Measurements from ENCODE around the gene MAP7D3. TPM values are rescaled to one million over a fixed set of nuclear protein-coding genes. Genes with fewer than 3 reads are reported as not detected.

Gene MAP7D3
- total RNA-seq, 1 donor from 2014 or later = 6.3 TPM

- no peak for DNase-seq (ENCODE audit: low spot score)
Observed at GRCh38 chrX:136205882-136206380, 45.3 kb downstream of the MAP7D3 start.

GRCh38 chrX:136204571-136204970 lies 46.6 kb downstream of the MAP7D3 start:
- DNase-seq (ENCODE audit: low spot score) = no peak

- no peak for DNase-seq (ENCODE audit: low spot score)
Observed at GRCh38 chrX:136203951-136204350, 47.2 kb downstream of the MAP7D3 start.

- DNase-seq (ENCODE audit: low spot score) = no peak
Observed at GRCh38 chrX:136203438-136203837, 47.8 kb downstream of the MAP7D3 start.

GRCh38 chrX:136202889-136203288 lies 48.3 kb downstream of the MAP7D3 start:
- DNase-seq (ENCODE audit: low spot score) = no peak

GRCh38 chrX:136201601-136202000 lies 49.6 kb downstream of the MAP7D3 start:
- no peak for DNase-seq (ENCODE audit: low spot score)

GRCh38 chrX:136200466-136200865 lies 50.7 kb downstream of the MAP7D3 start:
- no peak for DNase-seq (ENCODE audit: low spot score)

- DNase-seq (ENCODE audit: low spot score) = no peak
Observed at GRCh38 chrX:136199365-136199764, 51.8 kb downstream of the MAP7D3 start.

GRCh38 chrX:136198678-136199243 lies 52.4 kb downstream of the MAP7D3 start:
- DNase-seq (ENCODE audit: low spot score) = no peak

- DNase-seq (ENCODE audit: low spot score) = no peak
Observed at GRCh38 chrX:136198010-136198409, 53.2 kb downstream of the MAP7D3 start.

- DNase-seq (ENCODE audit: low spot score) = no peak
Observed at GRCh38 chrX:136196691-136197155, 54.5 kb downstream of the MAP7D3 start.

- no peak for DNase-seq (ENCODE audit: low spot score)
Observed at GRCh38 chrX:136195247-136195646, 56.0 kb downstream of the MAP7D3 start.

- DNase-seq (ENCODE audit: low spot score) = no peak
Observed at GRCh38 chrX:136194536-136194935, 56.7 kb downstream of the MAP7D3 start.

- DNase-seq (ENCODE audit: low spot score) = no peak
Observed at GRCh38 chrX:136193771-136194170, 57.4 kb downstream of the MAP7D3 start.

GRCh38 chrX:136192839-136193414 lies 58.3 kb downstream of the MAP7D3 start:
- DNase-seq (ENCODE audit: low spot score) = no peak

GRCh38 chrX:136192135-136192534 lies 59.1 kb downstream of the MAP7D3 start:
- no peak for DNase-seq (ENCODE audit: low spot score)

GRCh38 chrX:136191171-136191570 lies 60.0 kb downstream of the MAP7D3 start:
- no peak for DNase-seq (ENCODE audit: low spot score)

GRCh38 chrX:136190038-136190713 lies 61.0 kb downstream of the MAP7D3 start:
- no peak for DNase-seq (ENCODE audit: low spot score)

GRCh38 chrX:136189222-136189621 lies 62.0 kb downstream of the MAP7D3 start:
- DNase-seq (ENCODE audit: low spot score) = no peak

- DNase-seq (ENCODE audit: low spot score) = no peak
Observed at GRCh38 chrX:136186023-136186413, 65.2 kb downstream of the MAP7D3 start.

GRCh38 chrX:136185401-136186022 lies 65.7 kb downstream of the MAP7D3 start:
- DNase-seq (ENCODE audit: low spot score) = no peak

- no peak for DNase-seq (ENCODE audit: low spot score)
Observed at GRCh38 chrX:136183917-136184316, 67.3 kb downstream of the MAP7D3 start.

- DNase-seq (ENCODE audit: low spot score) = no peak
Observed at GRCh38 chrX:136183172-136183571, 68.0 kb downstream of the MAP7D3 start.

Data from mucosa of gallbladder (tissue), 1 donor.